H1 (cell line): ENCODE data around the gene TSC22D3. TPM values are rescaled to one million over a fixed set of nuclear protein-coding genes. Genes with fewer than 3 reads are reported as not detected.

Experiments
- CHD7 ChIP-seq: fragments of 300-600 bp; sonication (generic); IDR thresholded peaks from 2 replicates; pipeline ENCODE4 v1.7.1; 2012; ENCODE audit warnings: low read length, moderate library complexity, mild to moderate bottlenecking, inconsistent platforms; ENCODE audit not compliant: insufficient replicate concordance
- MAFK ChIP-seq: IDR thresholded peaks from 2 replicates; pipeline ENCODE4 v1.6.1; 2012; ENCODE audit warnings: low read depth, mild to moderate bottlenecking, improper control_type of control experiment, low read length
- NANOG ChIP-seq: IDR thresholded peaks from 2 replicates; pipeline ENCODE4 v1.6.1; 2011; ENCODE audit warnings: low read length, low read depth, mild to moderate bottlenecking, inconsistent platforms; ENCODE audit not compliant: insufficient read depth, poor library complexity, severe bottlenecking
- POLR2AphosphoS5 ChIP-seq: IDR thresholded peaks from 2 replicates; pipeline ENCODE4 v1.6.1; 2011; ENCODE audit warnings: low read depth, low read length
- POU5F1 ChIP-seq: IDR thresholded peaks from 2 replicates; pipeline ENCODE4 v1.6.1; 2011; ENCODE audit warnings: low read depth, mild to moderate bottlenecking, low read length, moderate library complexity
- SP1 ChIP-seq: IDR thresholded peaks from 2 replicates; pipeline ENCODE4 v1.6.1; 2011; ENCODE audit warnings: low read depth, low read length
- YY1 ChIP-seq: IDR thresholded peaks from 2 replicates; pipeline ENCODE4 v1.6.1; 2011; ENCODE audit warnings: low read depth, mild to moderate bottlenecking, low read length
- polyA plus RNA-seq, 7 experiments: library from polyadenylated mRNA; depleted of rRNA in 3 of 7; stranded (reverse) in 5 of 7; unstranded in 2 of 7; fragments of >200 nt in 5 of 7; fragments of 200-250 nt in 2 of 7; gene quantifications; 1 replicate in 5 of 7; 2 replicates in 1 of 7; 4 replicates in 1 of 7; pipeline versions ENCODE4 v1.2.1 to v1.2.3, GENCODE V29; 2011 to 2013; ENCODE audit warnings: missing spikeins in 2 of 7, mixed read lengths in 2 of 7
- total RNA-seq: library from RNA; stranded (reverse); fragmentation: NEBNext Ultra II Directional; extraction: Animal tissue kit (Norgen Biotek cat#: 25700); gene quantifications from 2 replicates; pipeline ENCODE4 v1.2.1, GENCODE V29; 2021

Gene TSC22D3
- total and polyA plus RNA-seq, 2 of the 8 experiments (the other 6 are each of a cell fraction or from before 2014, with no cell fraction given) = 7.6 to 12.9 TPM

- TF ChIP-seq CHD7 (no peak), YY1 (no peak), MAFK (no peak), NANOG (no peak), POU5F1 (no peak), POLR2AphosphoS5 (no peak), SP1 (no peak)
Measured at GRCh38 chrX:107699616-107700015, 76.0 kb downstream of the TSC22D3 start (continued).
